PC-9 (cell line): Measurements from ENCODE around the gene STX7. TPM values are rescaled to one million over a fixed set of nuclear protein-coding genes. Genes with fewer than 3 reads are reported as not detected.

Experiments
- BruUV-seq: library from RNA; stranded (reverse); fragments of 400-500 nt; replicated peaks from 2 replicates; lab custom pipeline; 2021; lab: Mats Ljungman, UMichigan
- CTCF ChIA-PET: fragments of 300-600 bp; sonication (Branson Sonifier 250); formaldehyde crosslinking; loops from one replicate; lab custom pipeline; 2022; ENCODE audit warnings: antibody characterized with exemption; lab: Charles Lee
- POLR2A ChIA-PET: fragments of 300-600 bp; sonication (Branson Sonifier 250); formaldehyde crosslinking; loops from one replicate; lab custom pipeline; 2022; ENCODE audit warnings: antibody characterized with exemption; ENCODE audit not compliant: unreplicated experiment; lab: Charles Lee
- DNase-seq, 2 experiments: peaks; one replicate each; pipeline versions ENCODE4 v3.0.0 to v3.0.0-alpha.2; 2015 to 2022; ENCODE audit warnings: mixed read lengths in 1 of 2
- H2AFZ ChIP-seq: fragments of 200-600 bp; sonication (generic); 2 replicates; pipeline ENCODE4 v1.8.1; 2017; ENCODE audit warnings: antibody characterized with exemption
- H3F3A ChIP-seq: fragments of 200-600 bp; sonication (generic); 2 replicates; pipeline ENCODE4 v1.8.1; 2017; ENCODE audit warnings: antibody characterized with exemption, mild to moderate bottlenecking, low read depth; ENCODE audit not compliant: insufficient read depth
- H3K27ac ChIP-seq: fragments of 200-600 bp; sonication (generic); 2 replicates; pipeline ENCODE4 v1.6.1; 2016; ENCODE audit warnings: mixed run types
- H3K27me3 ChIP-seq: fragments of 200-600 bp; sonication (generic); 2 replicates; pipeline ENCODE4 v1.6.1; 2016; ENCODE audit warnings: low read depth, mixed run types; ENCODE audit not compliant: insufficient read depth
- H3K36me3 ChIP-seq: fragments of 200-600 bp; sonication (generic); 2 replicates; pipeline ENCODE4 v1.6.1; 2016; ENCODE audit warnings: low read depth, mixed run types
- H3K4me1 ChIP-seq: fragments of 200-600 bp; sonication (generic); replicated peaks from 2 replicates; pipeline ENCODE4 v1.6.1; 2016; ENCODE audit warnings: mixed run types; ENCODE audit not compliant: insufficient read depth
- H3K4me2 ChIP-seq: fragments of 200-600 bp; sonication (generic); 2 replicates; pipeline ENCODE4 v1.6.1; 2017; ENCODE audit warnings: mixed run types
- H3K4me3 ChIP-seq: fragments of 200-600 bp; sonication (generic); 2 replicates; pipeline ENCODE4 v1.6.1; 2016; ENCODE audit warnings: mixed run types
- H3K79me2 ChIP-seq: fragments of 200-600 bp; sonication (generic); 2 replicates; pipeline ENCODE4 v1.6.1; 2017; ENCODE audit warnings: low read depth, mixed run types
- H3K9me2 ChIP-seq: fragments of 200-600 bp; sonication (generic); 2 replicates; pipeline ENCODE4 v1.8.1; 2017; ENCODE audit warnings: mild to moderate bottlenecking; ENCODE audit not compliant: insufficient read depth
- H3K9me3 ChIP-seq: fragments of 200-600 bp; sonication (generic); 2 replicates; pipeline ENCODE4 v1.8.1; 2016; ENCODE audit warnings: low read depth; ENCODE audit not compliant: insufficient read depth
- H4K20me1 ChIP-seq: fragments of 200-600 bp; sonication (generic); 2 replicates; pipeline ENCODE4 v1.8.1; 2017; ENCODE audit not compliant: insufficient read depth
- EZH2 ChIP-seq: fragments of 200-600 bp; sonication (generic); IDR thresholded peaks from 2 replicates; pipeline ENCODE4 v1.8.0; 2017; ENCODE audit warnings: antibody characterized with exemption, low read depth
- intact Hi-C: fragments of 100-400 bp; cut with micrococcal nuclease; formaldehyde crosslinking; loops from one replicate; pipeline ENCODE4 v1.10.0; 2022; ENCODE audit not compliant: unreplicated experiment
- total RNA-seq: library from RNA; stranded (reverse); gene quantifications from 2 replicates; pipeline ENCODE4 v1.2.3, GENCODE V29; 2021
- TF ChIP-seq, protein P1 (sequence below): fragments of 200-600 bp; sonication (generic); conservative IDR thresholded peaks from 2 replicates; pipeline ENCODE4 v1.6.1; 2017; ENCODE audit warnings: mixed run types, antibody characterized with exemption, mild to moderate bottlenecking, moderate library complexity

Gene STX7
- total RNA-seq, 1 experiment from 2014 or later = 40.7 TPM

DNA sequence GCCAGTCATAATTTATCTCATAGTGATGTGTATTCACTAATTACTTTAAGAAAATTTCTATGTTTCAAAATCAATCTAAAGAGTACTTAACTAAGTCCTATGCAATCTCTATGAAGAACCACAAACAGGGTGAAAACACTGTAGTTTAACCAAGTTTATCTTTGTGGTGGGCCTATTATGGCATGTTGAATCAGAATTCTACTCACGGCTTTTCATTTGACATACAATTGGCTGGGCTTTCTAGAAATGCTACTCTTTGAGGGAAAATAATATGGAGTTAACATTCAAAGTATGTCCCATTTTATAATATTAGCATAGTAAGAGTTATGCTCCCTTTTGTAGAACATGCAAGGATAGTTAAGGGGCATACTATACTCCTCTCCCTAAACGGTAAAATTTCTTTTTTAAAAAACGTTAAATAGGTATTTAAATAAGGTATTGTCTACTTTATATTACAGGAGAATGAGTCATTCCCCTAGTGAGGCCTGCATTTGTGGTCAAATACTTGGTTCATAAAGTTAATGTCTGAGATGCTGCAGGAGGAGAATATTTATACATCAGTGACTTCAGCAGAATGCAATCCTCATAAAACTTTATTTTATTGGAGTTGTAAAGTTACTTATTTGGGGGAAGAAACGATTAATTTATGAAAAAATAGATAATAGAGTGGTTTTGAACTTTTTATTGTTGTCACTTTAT lies 113.4 kb downstream of the STX7 start:
- ChIA-PET CTCF (no interaction called here), POLR2A (no interaction called here)
- no peak overlapping the region for H3K4me3 ChIP-seq
- no peaks in the 10 kb centered on the region for H3K9me2 ChIP-seq
- no peaks in the 10 kb centered on the region for H3K9me3 ChIP-seq
- intact Hi-C loops = loop anchor here (5.0 to 10.0 kb wide), 2 partner anchors 83 to 485 kb away; no protein-coding TSS in a partner anchor
- no peak overlapping the region for H3K27ac ChIP-seq
- no peaks in the 10 kb centered on the region for H3K79me2 ChIP-seq
- no peak for DNase-seq
- no TSS peak for BruUV-seq
- peaks cover 4% of the 10 kb centered on the region for H3K4me1 ChIP-seq
- no peaks in the 10 kb centered on the region for H4K20me1 ChIP-seq
- no peaks in the 10 kb centered on the region; the same call in 1 of the 2 replicates for H3F3A ChIP-seq
- H2AFZ ChIP-seq = no peak overlapping the region
- no peak overlapping the region for H3K4me2 ChIP-seq
- no peaks in the 10 kb centered on the region for H3K36me3 ChIP-seq
- no peak for TF ChIP-seq EZH2
- TF ChIP-seq, protein P1, sequence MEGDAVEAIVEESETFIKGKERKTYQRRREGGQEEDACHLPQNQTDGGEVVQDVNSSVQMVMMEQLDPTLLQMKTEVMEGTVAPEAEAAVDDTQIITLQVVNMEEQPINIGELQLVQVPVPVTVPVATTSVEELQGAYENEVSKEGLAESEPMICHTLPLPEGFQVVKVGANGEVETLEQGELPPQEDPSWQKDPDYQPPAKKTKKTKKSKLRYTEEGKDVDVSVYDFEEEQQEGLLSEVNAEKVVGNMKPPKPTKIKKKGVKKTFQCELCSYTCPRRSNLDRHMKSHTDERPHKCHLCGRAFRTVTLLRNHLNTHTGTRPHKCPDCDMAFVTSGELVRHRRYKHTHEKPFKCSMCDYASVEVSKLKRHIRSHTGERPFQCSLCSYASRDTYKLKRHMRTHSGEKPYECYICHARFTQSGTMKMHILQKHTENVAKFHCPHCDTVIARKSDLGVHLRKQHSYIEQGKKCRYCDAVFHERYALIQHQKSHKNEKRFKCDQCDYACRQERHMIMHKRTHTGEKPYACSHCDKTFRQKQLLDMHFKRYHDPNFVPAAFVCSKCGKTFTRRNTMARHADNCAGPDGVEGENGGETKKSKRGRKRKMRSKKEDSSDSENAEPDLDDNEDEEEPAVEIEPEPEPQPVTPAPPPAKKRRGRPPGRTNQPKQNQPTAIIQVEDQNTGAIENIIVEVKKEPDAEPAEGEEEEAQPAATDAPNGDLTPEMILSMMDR = no peak
- no peaks in the 10 kb centered on the region for H3K27me3 ChIP-seq

Other genes starting within 250 kb of the STX7 start
- 1.0 and 1.3 TPM in 2 replicates for gene MOXD1, start 111.6 kb downstream of the STX7 start, total RNA-seq
- gene TAAR9, start 25.2 kb upstream of the STX7 start, total RNA-seq = not detected in 2 replicates
- gene TAAR8, start 39.6 kb upstream of the STX7 start, total RNA-seq = not detected in 2 replicates
- not detected in 2 replicates for gene TAAR6, start 57.2 kb upstream of the STX7 start, total RNA-seq
- not detected in 2 replicates for gene TAAR5, start 76.6 kb upstream of the STX7 start, total RNA-seq
- gene TAAR2, start 111.2 kb upstream of the STX7 start, total RNA-seq = not detected in 2 replicates
- not detected in 2 replicates for gene TAAR1, start 146.1 kb upstream of the STX7 start, total RNA-seq
- gene VNN1, start 200.9 kb upstream of the STX7 start, total RNA-seq = 0.65 and 1.6 TPM in 2 replicates
- gene VNN2, start 244.8 kb upstream of the STX7 start, total RNA-seq = 1.2 TPM in 1 of 2 replicates, not detected in the other